IMR-90 (cell line): Measurements from ENCODE around the gene TIPRL. TPM values are rescaled to one million over a fixed set of nuclear protein-coding genes. Genes with fewer than 3 reads are reported as not detected.
A peak's percentile ranks its signal among the peaks of the same experiment; 100 is the strongest.

Experiments used
- ATAC-seq: fragments of 200-7000 bp; cut with Tn5 transposase; 2 replicates; pipeline ENCODE4 v1.9.1; 2020; ENCODE audit warnings: low read depth, mild to moderate bottlenecking, moderate library complexity
- BruUV-seq: library from RNA; stranded (reverse); fragments of 400-500 nt; replicated peaks from 2 replicates; lab custom pipeline; 2021; lab: Mats Ljungman, UMichigan
- CTCF ChIA-PET: fragments of 300-600 bp; formaldehyde crosslinking; extraction: SDS; loops from one replicate; lab custom pipeline; 2021; ENCODE audit warnings: antibody characterized with exemption; lab: Yijun Ruan, JAX
- POLR2A ChIA-PET: fragments of 300-600 bp; sonication (Branson Sonifier 250); formaldehyde crosslinking; loops from one replicate; lab custom pipeline; 2022; ENCODE audit warnings: antibody characterized with exemption; ENCODE audit not compliant: unreplicated experiment; lab: Charles Lee
- DNase-seq: peaks from one replicate; pipeline ENCODE4 v3.0.0; 2013
- H2AFZ ChIP-seq: replicated peaks from 2 replicates; pipeline ENCODE3; 2013; ENCODE audit warnings: low read length, mild to moderate bottlenecking; ENCODE audit not compliant: poor library complexity
- H2AK5ac ChIP-seq: 2 replicates; pipeline ENCODE4 v1.6.1; 2013; ENCODE audit warnings: low read depth, low read length, inconsistent platforms
- H2AK9ac ChIP-seq: replicated peaks from 2 replicates; pipeline ENCODE3; 2013; ENCODE audit warnings: mild to moderate bottlenecking, low read depth, low read length, moderate library complexity; ENCODE audit not compliant: poor library complexity
- H2BK120ac ChIP-seq: 2 replicates; pipeline ENCODE4 v1.6.1; 2013; ENCODE audit warnings: low read depth, low read length, inconsistent platforms
- H2BK15ac ChIP-seq: 3 replicates; pipeline ENCODE4 v1.6.1; 2013; ENCODE audit warnings: low read depth, low read length, inconsistent platforms
- H2BK20ac ChIP-seq: 2 replicates; pipeline ENCODE4 v1.6.1; 2013; ENCODE audit warnings: low read depth, mild to moderate bottlenecking, inconsistent platforms, low read length, moderate library complexity
- H2BK5ac ChIP-seq: 2 replicates; pipeline ENCODE4 v1.6.1; 2013; ENCODE audit warnings: mild to moderate bottlenecking, low read depth, low read length, inconsistent platforms; ENCODE audit not compliant: poor library complexity, severe bottlenecking
- H3K14ac ChIP-seq: replicated peaks from 2 replicates; pipeline ENCODE4 v1.6.1; 2013; ENCODE audit warnings: low read depth, low read length, inconsistent platforms
- H3K18ac ChIP-seq: 2 replicates; pipeline ENCODE4 v1.6.1; 2013; ENCODE audit warnings: low read depth, low read length, control low read depth
- H3K23ac ChIP-seq: 2 replicates; pipeline ENCODE4 v1.6.1; 2013; ENCODE audit warnings: low read depth, low read length, inconsistent platforms
- H3K27ac ChIP-seq: 2 replicates; pipeline ENCODE4 v1.5.1; 2013; ENCODE audit warnings: mild to moderate bottlenecking, control low read depth, low read length; ENCODE audit not compliant: insufficient read depth
- H3K27me3 ChIP-seq: 2 replicates; pipeline ENCODE4 v1.6.1; 2013; ENCODE audit warnings: low read length; ENCODE audit not compliant: control insufficient read depth, insufficient read depth
- H3K36me3 ChIP-seq: 2 replicates; pipeline ENCODE4 v1.6.1; 2013; ENCODE audit warnings: low read length, mixed read lengths; ENCODE audit not compliant: control insufficient read depth, insufficient read depth
- H3K4ac ChIP-seq: 2 replicates; pipeline ENCODE4 v1.6.1; 2013; ENCODE audit warnings: low read depth, low read length, inconsistent platforms
- H3K4me1 ChIP-seq: 2 replicates; pipeline ENCODE4 v1.6.1; 2013; ENCODE audit warnings: low read length, mixed read lengths; ENCODE audit not compliant: control insufficient read depth, insufficient read depth
- H3K4me2 ChIP-seq: 2 replicates; pipeline ENCODE4 v1.6.1; 2013; ENCODE audit warnings: low read depth, mild to moderate bottlenecking, control low read depth, low read length, moderate library complexity
- H3K4me3 ChIP-seq: 2 replicates; pipeline ENCODE4 v1.5.1; 2013; ENCODE audit warnings: low read depth, mild to moderate bottlenecking, control low read depth, low read length, moderate library complexity; ENCODE audit not compliant: insufficient read depth
- H3K56ac ChIP-seq: 2 replicates; pipeline ENCODE4 v1.6.1; 2013; ENCODE audit warnings: low read length, inconsistent platforms; ENCODE audit not compliant: insufficient read depth; ENCODE audit errors: extremely low read depth
- H3K79me1 ChIP-seq, 2 experiments: 2 replicates each; pipeline ENCODE4 v1.6.1; 2013; ENCODE audit warnings: low read length in 2 of 2, inconsistent platforms in 1 of 2, low read depth in 1 of 2
- H3K9ac ChIP-seq: 2 replicates; pipeline ENCODE4 v1.6.1; 2013; ENCODE audit warnings: low read depth, low read length, control low read depth
- H3K9me1 ChIP-seq: 2 replicates; pipeline ENCODE4 v1.6.1; 2013; ENCODE audit warnings: low read length, inconsistent platforms; ENCODE audit not compliant: insufficient read depth
- H3K9me3 ChIP-seq: 2 replicates; pipeline ENCODE4 v1.6.1; 2013; ENCODE audit warnings: low read length; ENCODE audit not compliant: control insufficient read depth, insufficient read depth
- H4K20me1 ChIP-seq: 2 replicates; pipeline ENCODE4 v1.6.1; 2013; ENCODE audit warnings: low read length, inconsistent platforms; ENCODE audit not compliant: insufficient read depth
- H4K5ac ChIP-seq: 2 replicates; pipeline ENCODE4 v1.6.1; 2013; ENCODE audit warnings: mild to moderate bottlenecking, low read depth, low read length, control low read depth
- H4K8ac ChIP-seq, 2 experiments: 2 replicates each; pipeline ENCODE4 v1.6.1; 2013; ENCODE audit warnings: low read depth in 2 of 2, low read length in 2 of 2, control low read depth in 1 of 2, inconsistent platforms in 1 of 2
- H4K91ac ChIP-seq: 2 replicates; pipeline ENCODE4 v1.6.1; 2013; ENCODE audit warnings: low read depth, low read length, inconsistent platforms; ENCODE audit not compliant: insufficient read depth
- BHLHE40 ChIP-seq: fragments of 150-350 bp; IDR thresholded peaks from 2 replicates; pipeline ENCODE4 v1.6.1; 2016; ENCODE audit warnings: mild to moderate bottlenecking, low read depth, low read length
- CEBPB ChIP-seq: IDR thresholded peaks from 2 replicates; pipeline ENCODE4 v1.6.1; 2012; ENCODE audit warnings: low read depth, low read length, improper control_type of control experiment
- CHD1 ChIP-seq: IDR thresholded peaks from 2 replicates; pipeline ENCODE4 v1.6.1; 2012; ENCODE audit warnings: low read depth, low read length, improper control_type of control experiment
- FOS ChIP-seq: fragments of 150-350 bp; IDR thresholded peaks from 2 replicates; pipeline ENCODE4 v1.6.1; 2016; ENCODE audit warnings: low read depth, low read length
- MAFK ChIP-seq: IDR thresholded peaks from 2 replicates; pipeline ENCODE4 v1.6.1; 2012; ENCODE audit warnings: low read depth, low read length, improper control_type of control experiment
- MAZ ChIP-seq: IDR thresholded peaks from 2 replicates; pipeline ENCODE4 v1.6.1; 2012; ENCODE audit warnings: low read depth, mild to moderate bottlenecking, low read length, improper control_type of control experiment, moderate library complexity, borderline replicate concordance
- MXI1 ChIP-seq: IDR thresholded peaks from 2 replicates; pipeline ENCODE4 v1.6.1; 2012; ENCODE audit warnings: low read depth, mild to moderate bottlenecking, low read length, moderate library complexity, borderline replicate concordance
- NFE2L2 ChIP-seq: fragments of 150-350 bp; IDR thresholded peaks from 2 replicates; pipeline ENCODE4 v1.6.1; 2016; ENCODE audit warnings: low read depth, mild to moderate bottlenecking, low read length
- POLR2A ChIP-seq: IDR thresholded peaks from 2 replicates; pipeline ENCODE4 v1.6.1; 2012; ENCODE audit warnings: mild to moderate bottlenecking, low read depth, low read length
- RAD21 ChIP-seq: IDR thresholded peaks from 2 replicates; pipeline ENCODE4 v1.6.1; 2012; ENCODE audit warnings: low read length, improper control_type of control experiment
- RCOR1 ChIP-seq: IDR thresholded peaks from 2 replicates; pipeline ENCODE4 v1.6.1; 2012; ENCODE audit warnings: mild to moderate bottlenecking, low read length, improper control_type of control experiment; ENCODE audit not compliant: insufficient replicate concordance
- RFX5 ChIP-seq: IDR thresholded peaks from 2 replicates; pipeline ENCODE4 v1.8.0; 2012; ENCODE audit warnings: low read depth, mild to moderate bottlenecking, low read length, moderate library complexity
- SMC3 ChIP-seq: fragments of 150-350 bp; IDR thresholded peaks from 2 replicates; pipeline ENCODE4 v1.6.1; 2016; ENCODE audit warnings: low read depth, mild to moderate bottlenecking, antibody characterized with exemption, low read length, moderate library complexity
- WGBS, 2 experiments: methylation state at CpG; one replicate each; pipeline versions ENCODE4 v1.1.5 to v1.1.7; 2013; ENCODE audit warnings: missing lambda C conversion rate in 2 of 2; ENCODE audit not compliant: insufficient read length in 1 of 2; ENCODE audit errors: extremely low coverage in 2 of 2; 5-methylcytosine and 5-hydroxymethylcytosine counted together
- dilution Hi-C: fragments of 300-500 bp; cut with HindIII; formaldehyde crosslinking; loops from one replicate; pipeline ENCODE4 v1.14.3; 2018; ENCODE audit warnings: low sequenced_read_pairs; ENCODE audit not compliant: unreplicated experiment
- in situ Hi-C: fragments of 300-500 bp; cut with MboI; formaldehyde crosslinking; loops from 3 replicates; pipeline ENCODE4 v1.14.3; 2019; ENCODE audit warnings: low sequenced_read_pairs, inconsistent platforms, mixed read lengths
- intact Hi-C: fragments of 100-400 bp; cut with micrococcal nuclease; formaldehyde crosslinking; loops from 2 replicates; pipeline ENCODE4 v1.10.0; 2022
- polyA plus RNA-seq, 3 experiments: library from polyadenylated mRNA; depleted of rRNA; stranded (reverse); fragments of >200 nt; gene quantifications; 2 replicates each; pipeline ENCODE4 v1.2.3, GENCODE V29; 2012; ENCODE audit warnings: low replicate concordance in 1 of 3
- total RNA-seq: library from RNA; depleted of rRNA; stranded (reverse); fragments of >200 nt; gene quantifications from 2 replicates; pipeline ENCODE4 v1.2.3, GENCODE V29; 2012
- TF ChIP-seq, protein P1 (sequence below): fragments of 150-350 bp; IDR thresholded peaks from 2 replicates; pipeline ENCODE4 v1.6.1; 2016; ENCODE audit warnings: low read depth, mild to moderate bottlenecking, low read length, moderate library complexity, borderline replicate concordance
- TF ChIP-seq, protein P2 (sequence below): conservative IDR thresholded peaks from 2 replicates; pipeline ENCODE4 v1.5.1; 2012; ENCODE audit warnings: mild to moderate bottlenecking, low read depth, low read length, improper control_type of control experiment
- TF ChIP-seq, protein P3 (sequence below): fragments of 150-350 bp; IDR thresholded peaks from 2 replicates; pipeline ENCODE4 v1.6.1; 2017; ENCODE audit warnings: mild to moderate bottlenecking, antibody characterized with exemption, low read length, low read depth

TIPRL gene
- total and polyA plus RNA-seq, 2 of the 4 experiments (the other 2 are of a cell fraction): 15.4 to 23.8 TPM

DNA sequence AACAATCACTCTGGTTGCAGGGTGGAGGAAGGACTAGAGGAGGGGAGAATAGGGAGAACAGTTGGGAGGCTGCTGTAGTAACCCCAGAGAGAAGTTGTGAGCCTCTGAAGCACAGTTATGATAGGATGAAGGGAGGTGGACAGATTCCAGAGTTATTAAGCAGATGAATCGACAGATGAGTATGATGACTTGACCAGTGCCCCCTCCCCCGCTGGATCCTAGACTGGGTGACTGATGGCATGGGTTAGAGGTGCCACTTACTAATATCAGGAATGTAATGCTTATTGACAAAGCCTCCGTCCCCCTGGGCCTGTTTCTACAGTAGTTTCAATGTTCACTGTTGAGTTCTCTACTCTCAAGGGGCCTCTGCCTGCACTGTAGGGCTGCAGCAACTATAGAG lies 14.0 kb upstream of the TIPRL start:
- H3K36me3 ChIP-seq: no peaks in the 10 kb centered on the region
- no peak overlapping the region for H2AK9ac ChIP-seq
- DNase-seq: peak; percentile 12
- no peak overlapping the region for H2BK15ac ChIP-seq
- CTCF ChIA-PET: no interaction called here
- no peaks in the 10 kb centered on the region; the same call in 1 of the 2 replicates for H3K27me3 ChIP-seq
- no CpG with 5 or more reads among the region's 3 CpGs for WGBS, 2 experiments
- H4K8ac ChIP-seq: no peak overlapping the region
- H3K79me1 ChIP-seq: no peaks in the 10 kb centered on the region
- no peak overlapping the region for H4K5ac ChIP-seq
- TF ChIP-seq MXI1 (no peak), SMC3 (no peak), MAZ (no peak), BHLHE40 (no peak), MAFK (no peak), CEBPB (no peak), POLR2A (no peak), RAD21 (no peak), RCOR1 (no peak), RFX5 (no peak), FOS (no peak), CHD1 (no peak), NFE2L2 (no peak)
- TF ChIP-seq, protein P1, sequence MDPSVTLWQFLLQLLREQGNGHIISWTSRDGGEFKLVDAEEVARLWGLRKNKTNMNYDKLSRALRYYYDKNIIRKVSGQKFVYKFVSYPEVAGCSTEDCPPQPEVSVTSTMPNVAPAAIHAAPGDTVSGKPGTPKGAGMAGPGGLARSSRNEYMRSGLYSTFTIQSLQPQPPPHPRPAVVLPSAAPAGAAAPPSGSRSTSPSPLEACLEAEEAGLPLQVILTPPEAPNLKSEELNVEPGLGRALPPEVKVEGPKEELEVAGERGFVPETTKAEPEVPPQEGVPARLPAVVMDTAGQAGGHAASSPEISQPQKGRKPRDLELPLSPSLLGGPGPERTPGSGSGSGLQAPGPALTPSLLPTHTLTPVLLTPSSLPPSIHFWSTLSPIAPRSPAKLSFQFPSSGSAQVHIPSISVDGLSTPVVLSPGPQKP: no peak
- TF ChIP-seq, protein P2, sequence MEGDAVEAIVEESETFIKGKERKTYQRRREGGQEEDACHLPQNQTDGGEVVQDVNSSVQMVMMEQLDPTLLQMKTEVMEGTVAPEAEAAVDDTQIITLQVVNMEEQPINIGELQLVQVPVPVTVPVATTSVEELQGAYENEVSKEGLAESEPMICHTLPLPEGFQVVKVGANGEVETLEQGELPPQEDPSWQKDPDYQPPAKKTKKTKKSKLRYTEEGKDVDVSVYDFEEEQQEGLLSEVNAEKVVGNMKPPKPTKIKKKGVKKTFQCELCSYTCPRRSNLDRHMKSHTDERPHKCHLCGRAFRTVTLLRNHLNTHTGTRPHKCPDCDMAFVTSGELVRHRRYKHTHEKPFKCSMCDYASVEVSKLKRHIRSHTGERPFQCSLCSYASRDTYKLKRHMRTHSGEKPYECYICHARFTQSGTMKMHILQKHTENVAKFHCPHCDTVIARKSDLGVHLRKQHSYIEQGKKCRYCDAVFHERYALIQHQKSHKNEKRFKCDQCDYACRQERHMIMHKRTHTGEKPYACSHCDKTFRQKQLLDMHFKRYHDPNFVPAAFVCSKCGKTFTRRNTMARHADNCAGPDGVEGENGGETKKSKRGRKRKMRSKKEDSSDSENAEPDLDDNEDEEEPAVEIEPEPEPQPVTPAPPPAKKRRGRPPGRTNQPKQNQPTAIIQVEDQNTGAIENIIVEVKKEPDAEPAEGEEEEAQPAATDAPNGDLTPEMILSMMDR: no peak
- TF ChIP-seq, protein P3, sequence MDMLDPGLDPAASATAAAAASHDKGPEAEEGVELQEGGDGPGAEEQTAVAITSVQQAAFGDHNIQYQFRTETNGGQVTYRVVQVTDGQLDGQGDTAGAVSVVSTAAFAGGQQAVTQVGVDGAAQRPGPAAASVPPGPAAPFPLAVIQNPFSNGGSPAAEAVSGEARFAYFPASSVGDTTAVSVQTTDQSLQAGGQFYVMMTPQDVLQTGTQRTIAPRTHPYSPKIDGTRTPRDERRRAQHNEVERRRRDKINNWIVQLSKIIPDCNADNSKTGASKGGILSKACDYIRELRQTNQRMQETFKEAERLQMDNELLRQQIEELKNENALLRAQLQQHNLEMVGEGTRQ: no peak
- H3K56ac ChIP-seq: no peak overlapping the region
- H3K9ac ChIP-seq: no peak overlapping the region
- peaks cover 3% of the 10 kb centered on the region; the same call in 1 of the 2 replicates for H3K9me3 ChIP-seq
- in situ Hi-C loops (no loop called here), intact Hi-C loops (no loop called here), dilution Hi-C loops (no loop called here)
- no peak overlapping the region for H3K4me3 ChIP-seq
- no peak overlapping the region for H3K23ac ChIP-seq
- no peak overlapping the region for H3K4ac ChIP-seq
- H4K91ac ChIP-seq: no peak overlapping the region
- no peak overlapping the region for H2BK5ac ChIP-seq
- ATAC-seq: no peak
- no peak overlapping the region for H2BK20ac ChIP-seq
- H2BK120ac ChIP-seq: no peak overlapping the region
- no peak overlapping the region for H3K18ac ChIP-seq
- H2AK5ac ChIP-seq: no peak overlapping the region
- H3K9me1 ChIP-seq: no peaks in the 10 kb centered on the region
- no peak overlapping the region for H3K27ac ChIP-seq
- H2AFZ ChIP-seq: no peak overlapping the region
- BruUV-seq: no TSS peak
- H4K20me1 ChIP-seq: no peaks in the 10 kb centered on the region
- H3K14ac ChIP-seq: no peak overlapping the region
- H3K4me2 ChIP-seq: no peak overlapping the region
- no peaks in the 10 kb centered on the region for H3K4me1 ChIP-seq
- POLR2A ChIA-PET: no interaction called here
